Stimulated activated CD4-positive, alpha-beta T cell treated with anti-CD3 and anti-CD28 coated beads, Interleukin-4, amount 100 ng/mL, for 4 hours (primary cell): ENCODE data around the gene C2orf78.
"Not testable (repeated sequence)": the region's sequence is repeated elsewhere in the genome, so short reads cannot be mapped to it uniquely, and the experiment has no call there.

ENCODE experiments used
- DNase-seq, 2 experiments: peaks; one replicate each; pipeline ENCODE4 v3.0.0-alpha.2; 2020

C2orf78 gene

GRCh38 chr2:73783883-73784282 is at the start of gene C2orf78:
C2orf78 (plus strand) TSS chr2:73784183; CDS start chr2:73784310, 127 bp downstream.
- not testable (repeated sequence) for DNase-seq

- DNase-seq, result no peak
Observed at GRCh38 chr2:73736378-73736777, 47.6 kb upstream of the C2orf78 start.

- peak; percentile 88 to 94 for DNase-seq
Observed at GRCh38 chr2:73736855-73737779, 46.9 kb upstream of the C2orf78 start, which contains the start of gene TPRKB. TPRKB (minus strand) TSS chr2:73737345; CDS start chr2:73734569, 2,776 bp downstream.

GRCh38 chr2:73739101-73739500 is 44.9 kb upstream of the C2orf78 start:
- DNase-seq, result no peak

- DNase-seq, result no peak
Observed at GRCh38 chr2:73740767-73741166, 43.2 kb upstream of the C2orf78 start.

GRCh38 chr2:73746015-73746876 is 37.7 kb upstream of the C2orf78 start:
- DNase-seq, result no peak

GRCh38 chr2:73746877-73747208 is 37.1 kb upstream of the C2orf78 start:
- no peak for DNase-seq

GRCh38 chr2:73749314-73749713 is 34.7 kb upstream of the C2orf78 start:
- no peak for DNase-seq

- DNase-seq, result not testable (repeated sequence)
Observed at GRCh38 chr2:73754332-73754731, 29.7 kb upstream of the C2orf78 start.

GRCh38 chr2:73759285-73759764 is 24.7 kb upstream of the C2orf78 start:
- no peak for DNase-seq

GRCh38 chr2:73759904-73760303 is 24.1 kb upstream of the C2orf78 start:
- DNase-seq, result no peak

GRCh38 chr2:73762571-73762970 is 21.4 kb upstream of the C2orf78 start:
- DNase-seq, result no peak

- DNase-seq, result no peak
Observed at GRCh38 chr2:73764945-73765344, 19.0 kb upstream of the C2orf78 start.

GRCh38 chr2:73766349-73766748 is 17.6 kb upstream of the C2orf78 start:
- DNase-seq, result no peak

- no peak for DNase-seq
Observed at GRCh38 chr2:73766994-73767393, 17.0 kb upstream of the C2orf78 start.

GRCh38 chr2:73770725-73771124 is 13.3 kb upstream of the C2orf78 start:
- no peak for DNase-seq

- DNase-seq, result no peak
Observed at GRCh38 chr2:73772819-73773218, 11.2 kb upstream of the C2orf78 start.

- no peak for DNase-seq
Observed at GRCh38 chr2:73776381-73776780, 7.6 kb upstream of the C2orf78 start.

- no peak for DNase-seq
Observed at GRCh38 chr2:73776869-73777519, 7.0 kb upstream of the C2orf78 start.

- DNase-seq, result not testable (repeated sequence)
Observed at GRCh38 chr2:73778867-73779466, 5.0 kb upstream of the C2orf78 start.

GRCh38 chr2:73779467-73780236 is 4.3 kb upstream of the C2orf78 start, which contains the start of gene DUSP11:
DUSP11 (minus strand) TSS chr2:73780103; CDS start chr2:73779974, 129 bp downstream.
- peak; percentile 94 to 95 for DNase-seq

GRCh38 chr2:73780237-73780582 is 3.8 kb upstream of the C2orf78 start:
- no peak for DNase-seq
